Measurements from ENCODE around the gene SKI.

The SKI gene

GRCh38 chr1:2276803-2277580, 48.9 kb downstream of the SKI start:
- peaks cover 6% of the 10 kb centered on the region for H3K36me3 ChIP-seq (replicated peaks)
- in situ Hi-C loops (cut with MboI; ENCODE audit: low sequenced_read_pairs), result no loop called here
- peaks cover 5% of the 10 kb centered on the region; the same call in 1 of the 2 replicates for H3K4me1 ChIP-seq
- no peaks in the 10 kb centered on the region for H3K9me3 ChIP-seq
- H3K27me3 ChIP-seq (ENCODE audit: low read depth), result no peaks in the 10 kb centered on the region
- no peak for DNase-seq (ENCODE audit: low spot score in 2 of 2)
- H3K4me3 ChIP-seq, result no peak overlapping the region

GRCh38 chr1:2277741-2278488, 49.8 kb downstream of the SKI start:
- in situ Hi-C loops (cut with MboI; ENCODE audit: low sequenced_read_pairs), result no loop called here
- DNase-seq (ENCODE audit: low spot score in 2 of 2), result no peak
- Histone ChIP-seq H3K4me3 (no peak overlapping the region), H3K4me1 (no peaks in the 10 kb centered on the region), H3K27me3 (ENCODE audit: low read depth) (no peaks in the 10 kb centered on the region), H3K9me3 (no peaks in the 10 kb centered on the region), H3K36me3 (replicated peaks) (peaks cover 6% of the 10 kb centered on the region)

- peaks cover 6% of the 10 kb centered on the region for H3K36me3 ChIP-seq (replicated peaks)
- H3K9me3 ChIP-seq, result no peaks in the 10 kb centered on the region
- in situ Hi-C loops (cut with MboI; ENCODE audit: low sequenced_read_pairs), result no loop called here
- no peaks in the 10 kb centered on the region for H3K27me3 ChIP-seq (ENCODE audit: low read depth)
- no peak overlapping the region for H3K4me3 ChIP-seq
- no peaks in the 10 kb centered on the region for H3K4me1 ChIP-seq
- DNase-seq (ENCODE audit: low spot score in 2 of 2), result no peak
These were observed 50.6 kb downstream of the SKI start for GRCh38 chr1:2278591-2279209.

- H3K4me3 ChIP-seq, result no peak overlapping the region
- DNase-seq (ENCODE audit: low spot score in 2 of 2), result no peak
- in situ Hi-C loops (cut with MboI; ENCODE audit: low sequenced_read_pairs), result no loop called here
These were observed 51.1 kb downstream of the SKI start for GRCh38 chr1:2279210-2279639.

GRCh38 chr1:2279817-2280216, 51.7 kb downstream of the SKI start:
- Histone ChIP-seq H3K36me3 (replicated peaks) (peaks cover 6% of the 10 kb centered on the region), H3K4me1 (no peaks in the 10 kb centered on the region), H3K4me3 (no peak overlapping the region), H3K27me3 (ENCODE audit: low read depth) (no peaks in the 10 kb centered on the region), H3K9me3 (no peaks in the 10 kb centered on the region)
- in situ Hi-C loops (cut with MboI; ENCODE audit: low sequenced_read_pairs), result no loop called here
- no peak for DNase-seq (ENCODE audit: low spot score in 2 of 2)

More at GRCh38 chr1:2279210-2279639, 51.1 kb downstream of the SKI start:
- Histone ChIP-seq H3K36me3 (replicated peaks) (peaks cover 6% of the 10 kb centered on the region), H3K9me3 (no peaks in the 10 kb centered on the region), H3K4me1 (no peaks in the 10 kb centered on the region), H3K27me3 (ENCODE audit: low read depth) (no peaks in the 10 kb centered on the region)

GRCh38 chr1:2282556-2283270, 54.6 kb downstream of the SKI start:
- Histone ChIP-seq H3K27me3 (ENCODE audit: low read depth) (no peaks in the 10 kb centered on the region), H3K9me3 (no peaks in the 10 kb centered on the region), H3K36me3 (replicated peaks) (0 out of 2 replicates have a peak, but pooled peaks cover 3% of the 10 kb centered on the region), H3K4me1 (no peaks in the 10 kb centered on the region), H3K4me3 (no peak overlapping the region)
- no peak for DNase-seq (ENCODE audit: low spot score in 2 of 2)
- in situ Hi-C loops (cut with MboI; ENCODE audit: low sequenced_read_pairs), result no loop called here

DNA sequence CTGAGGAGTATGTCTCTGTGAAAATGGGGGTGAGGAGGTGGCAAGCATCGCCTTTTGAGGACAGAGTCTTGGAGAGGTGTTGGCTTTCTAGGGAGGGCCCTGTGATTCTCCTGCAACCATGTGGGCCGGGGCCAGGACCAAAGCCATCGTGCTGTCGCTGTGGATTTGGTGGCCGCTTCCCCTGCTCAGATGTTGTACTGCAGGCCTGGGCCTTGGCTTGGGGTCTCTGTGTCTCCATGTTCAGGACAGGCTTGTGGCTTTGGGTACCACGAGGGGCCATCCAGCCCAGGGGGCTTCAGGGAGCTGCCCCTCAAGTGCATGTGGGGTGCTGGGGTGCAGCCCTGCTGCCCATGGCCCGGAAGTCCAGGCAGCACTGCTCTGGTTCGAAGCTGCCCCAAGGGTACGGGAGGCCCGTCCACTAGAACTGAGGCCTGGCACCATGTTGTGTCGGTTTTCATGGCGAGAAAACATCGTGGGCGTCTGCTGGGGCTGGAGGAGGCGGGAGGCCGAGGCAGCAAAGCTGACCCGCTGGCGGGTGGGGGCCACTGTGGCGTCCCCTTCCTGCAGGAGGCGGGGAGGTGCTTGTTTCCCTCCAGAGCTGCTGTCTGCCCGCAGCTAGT, 55.4 kb downstream of the SKI start:
- in situ Hi-C loops (cut with MboI; ENCODE audit: low sequenced_read_pairs), result no loop called here
- no peaks in the 10 kb centered on the region for H3K27me3 ChIP-seq (ENCODE audit: low read depth)
- H3K4me3 ChIP-seq, result no peak overlapping the region
- H3K9me3 ChIP-seq, result no peaks in the 10 kb centered on the region
- DNase-seq (ENCODE audit: low spot score in 2 of 2), result no peak
- H3K36me3 ChIP-seq (replicated peaks), result no peaks in the 10 kb centered on the region
- no peaks in the 10 kb centered on the region for H3K4me1 ChIP-seq

DNA sequence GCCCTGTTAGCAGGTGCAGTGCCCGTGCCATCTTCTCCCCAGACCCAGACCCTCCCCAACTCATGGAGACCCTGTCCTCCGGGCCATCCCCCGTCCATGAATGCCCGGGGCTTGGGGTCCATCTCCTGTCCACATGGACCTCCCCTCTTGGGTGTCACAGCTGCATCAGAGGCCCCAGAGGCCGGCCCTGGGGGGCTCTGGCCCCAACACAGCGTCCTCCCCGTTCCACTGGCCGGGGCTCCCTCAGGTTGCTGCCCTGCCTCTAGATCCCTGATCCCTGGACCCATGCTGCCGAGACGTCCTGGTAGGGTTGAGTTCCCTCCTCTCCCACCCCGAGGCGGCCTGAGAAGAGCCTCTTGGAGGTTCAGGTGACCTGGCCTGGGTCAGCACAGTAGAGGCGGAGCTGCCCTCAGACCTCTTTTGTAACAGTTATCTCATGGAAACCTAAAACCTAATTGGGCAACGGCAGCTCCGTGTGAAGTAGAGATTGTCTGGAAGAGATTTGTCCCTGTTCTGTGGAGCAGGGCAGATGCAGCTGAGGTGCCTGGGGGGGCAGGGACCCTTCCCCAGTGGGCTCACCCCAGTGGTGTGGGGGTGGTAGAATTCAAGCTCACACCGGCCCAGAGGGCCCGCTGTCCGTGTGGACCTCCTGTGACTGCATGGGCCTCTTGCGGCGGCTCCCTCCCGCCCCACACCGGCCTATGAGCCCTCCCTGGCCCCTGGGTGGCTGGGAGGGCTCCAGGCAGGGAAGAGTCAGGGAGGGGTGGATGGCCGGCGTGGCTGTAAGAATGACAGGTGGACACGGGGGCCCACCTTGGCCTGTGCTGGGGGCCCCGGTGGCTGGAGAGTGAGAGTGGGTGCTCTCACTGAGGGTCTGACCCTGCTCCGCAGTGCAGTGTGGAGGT, 56.1 kb downstream of the SKI start:
- Histone ChIP-seq H3K9me3 (no peaks in the 10 kb centered on the region), H3K27me3 (ENCODE audit: low read depth) (no peaks in the 10 kb centered on the region), H3K36me3 (replicated peaks) (no peaks in the 10 kb centered on the region), H3K4me1 (no peaks in the 10 kb centered on the region), H3K4me3 (no peak overlapping the region)
- in situ Hi-C loops (cut with MboI; ENCODE audit: low sequenced_read_pairs), result no loop called here
- no peak for DNase-seq (ENCODE audit: low spot score in 2 of 2)

DNA sequence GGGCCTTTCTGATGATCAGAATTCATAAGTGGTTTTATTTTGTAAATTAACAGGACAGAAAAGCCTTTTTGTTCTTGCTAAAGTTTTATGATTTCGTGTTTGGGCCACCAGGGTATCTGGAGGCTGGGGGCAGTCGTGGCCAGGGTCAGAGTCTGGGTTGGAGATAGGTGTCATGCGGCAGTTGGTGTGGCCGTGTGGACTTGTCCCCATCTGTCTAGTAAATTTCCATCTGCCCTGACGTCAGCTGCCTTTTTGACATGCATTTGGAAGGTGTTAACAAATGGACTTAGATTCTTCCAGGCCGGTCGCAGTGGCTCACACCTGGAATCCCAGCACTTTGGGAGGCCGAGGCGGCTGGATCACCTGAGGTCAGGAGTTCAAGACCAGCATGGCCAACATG, 56.8 kb downstream of the SKI start:
- no peak for DNase-seq (ENCODE audit: low spot score in 2 of 2)
- Histone ChIP-seq H3K4me3 (no peak overlapping the region), H3K9me3 (no peaks in the 10 kb centered on the region), H3K4me1 (no peaks in the 10 kb centered on the region), H3K27me3 (ENCODE audit: low read depth) (no peaks in the 10 kb centered on the region), H3K36me3 (replicated peaks) (no peaks in the 10 kb centered on the region)
- in situ Hi-C loops (cut with MboI; ENCODE audit: low sequenced_read_pairs), result no loop called here

DNA sequence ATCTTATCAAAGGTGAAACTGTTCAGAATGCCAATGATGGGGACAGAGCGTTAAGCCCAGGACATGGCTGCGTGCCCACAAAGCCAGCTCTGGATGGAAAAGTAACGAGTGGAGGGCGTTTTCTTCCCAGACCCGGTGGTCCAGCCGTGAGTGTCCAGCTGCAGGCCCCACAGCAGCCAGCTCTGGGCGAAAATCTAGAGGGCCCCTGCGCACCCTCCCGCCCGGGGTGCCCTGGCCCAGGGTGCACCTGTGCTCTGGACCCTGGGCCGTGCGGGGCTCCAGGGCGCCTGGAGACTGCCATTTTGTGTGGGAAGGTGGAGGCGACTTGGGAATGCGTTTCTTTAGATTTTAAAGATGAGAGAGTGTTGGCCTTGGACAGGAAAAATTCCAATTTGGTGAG, 58.8 kb downstream of the SKI start:
- no peaks in the 10 kb centered on the region for H3K9me3 ChIP-seq
- no peaks in the 10 kb centered on the region for H3K36me3 ChIP-seq (replicated peaks)
- in situ Hi-C loops (cut with MboI; ENCODE audit: low sequenced_read_pairs), result no loop called here
- H3K4me3 ChIP-seq, result no peak overlapping the region
- no peaks in the 10 kb centered on the region for H3K27me3 ChIP-seq (ENCODE audit: low read depth)
- no peak for DNase-seq (ENCODE audit: low spot score in 2 of 2)
- no peaks in the 10 kb centered on the region for H3K4me1 ChIP-seq

GRCh38 chr1:2287649-2288048, 59.5 kb downstream of the SKI start:
- no peak for DNase-seq (ENCODE audit: low spot score in 2 of 2)

GRCh38 chr1:2288311-2288710, 60.2 kb downstream of the SKI start:
- no peaks in the 10 kb centered on the region for H3K4me1 ChIP-seq
- no peaks in the 10 kb centered on the region for H3K9me3 ChIP-seq
- in situ Hi-C loops (cut with MboI; ENCODE audit: low sequenced_read_pairs), result no loop called here
- H3K27me3 ChIP-seq (ENCODE audit: low read depth), result no peaks in the 10 kb centered on the region
- no peak for DNase-seq (ENCODE audit: low spot score in 2 of 2)
- no peak overlapping the region for H3K4me3 ChIP-seq
- no peaks in the 10 kb centered on the region for H3K36me3 ChIP-seq (replicated peaks)

More at GRCh38 chr1:2287649-2288048, 59.5 kb downstream of the SKI start:
- in situ Hi-C loops (cut with MboI; ENCODE audit: low sequenced_read_pairs), result no loop called here
- Histone ChIP-seq H3K4me1 (no peaks in the 10 kb centered on the region), H3K4me3 (no peak overlapping the region), H3K36me3 (replicated peaks) (no peaks in the 10 kb centered on the region), H3K27me3 (ENCODE audit: low read depth) (no peaks in the 10 kb centered on the region), H3K9me3 (no peaks in the 10 kb centered on the region)
